Natural killer cell (primary cell): ENCODE data around the gene ALKBH4. TPM values are rescaled to one million over a fixed set of nuclear protein-coding genes. Genes with fewer than 3 reads are reported as not detected.
"Not testable (repeated sequence)": the region's sequence is repeated elsewhere in the genome, so short reads cannot be mapped to it uniquely, and the experiment has no call there.

Experiments used
- ATAC-seq, 3 donors: fragments of 150-1000 bp in 2 of 3; fragments of 200-7000 bp in 1 of 3; cut with Tn5 transposase; 1 replicate in 1 of 3; 2 replicates in 2 of 3; pipeline ENCODE4 v1.10.0; 2021; ENCODE audit warnings: mild to moderate bottlenecking in 2 of 3, moderate library complexity in 2 of 3
- DNase-seq, 2 donors: peaks; one replicate each; pipeline versions ENCODE4 v3.0.0 to v3.0.0-alpha.2; 2013 to 2021; ENCODE audit warnings: mixed read lengths in 1 of 2
- H3K27ac ChIP-seq: one replicate; pipeline ENCODE4 v1.5.1; 2013; ENCODE audit warnings: mild to moderate bottlenecking, low read length
- H3K27me3 ChIP-seq: one replicate; pipeline ENCODE4 v1.6.1; 2013; ENCODE audit warnings: low read length; ENCODE audit not compliant: control insufficient read depth, insufficient read depth
- H3K36me3 ChIP-seq: one replicate; pipeline ENCODE4 v1.6.1; 2013; ENCODE audit warnings: low read length; ENCODE audit not compliant: control insufficient read depth, insufficient read depth
- H3K4me1 ChIP-seq: one replicate; pipeline ENCODE4 v1.6.1; 2013; ENCODE audit warnings: low read length; ENCODE audit not compliant: control insufficient read depth, insufficient read depth
- H3K4me3 ChIP-seq: one replicate; pipeline ENCODE4 v1.5.1; 2013; ENCODE audit warnings: low read length
- H3K9me3 ChIP-seq: one replicate; pipeline ENCODE4 v1.6.1; 2013; ENCODE audit warnings: low read length; ENCODE audit not compliant: control insufficient read depth, insufficient read depth
- H3K27ac Mint-ChIP-seq, 2 donors: one replicate each; pipeline ENCODE4 v1.8.0; 2022; ENCODE audit warnings: mild to moderate bottlenecking in 2 of 2, mixed read lengths in 2 of 2, moderate library complexity in 1 of 2
- H3K27me3 Mint-ChIP-seq, 2 donors: one replicate each; pipeline ENCODE4 v1.8.0; 2022; ENCODE audit warnings: low read depth in 2 of 2, mixed read lengths in 2 of 2
- H3K36me3 Mint-ChIP-seq: one replicate; pipeline ENCODE4 v1.8.0; 2022; ENCODE audit warnings: mixed read lengths
- H3K4me1 Mint-ChIP-seq, 2 donors: one replicate each; pipeline ENCODE4 v1.8.0; 2022; ENCODE audit warnings: mixed read lengths in 2 of 2
- H3K4me3 Mint-ChIP-seq: one replicate; pipeline ENCODE4 v1.8.0; 2022; ENCODE audit warnings: mild to moderate bottlenecking, moderate library complexity, mixed read lengths
- H3K9me3 Mint-ChIP-seq, 2 donors: one replicate each; pipeline ENCODE4 v1.8.0; 2022; ENCODE audit warnings: mixed read lengths in 2 of 2
- CTCF ChIP-seq: fragments of 200-600 bp; IDR thresholded peaks from one replicate; pipeline ENCODE4 v1.8.0; 2022; ENCODE audit warnings: antibody characterized with exemption
- WGBS: methylation state at CpG from one replicate; pipeline ENCODE4 v1.1.7; 2013; ENCODE audit warnings: missing lambda C conversion rate; ENCODE audit not compliant: insufficient coverage; 5-methylcytosine and 5-hydroxymethylcytosine counted together
- intact Hi-C: fragments of 100-400 bp; cut with micrococcal nuclease; formaldehyde crosslinking; loops from one replicate; pipeline ENCODE4 v1.14.2; 2022
- total RNA-seq, 4 donors: library from RNA; stranded (reverse); fragments of 120-200 nt in 1 of 4; gene quantifications; one replicate each; pipeline versions ENCODE4 v1.2.3 to v1.2.4, GENCODE V29; 2013 to 2022

Gene ALKBH4
- total RNA-seq, 3 donors from 2014 or later (not counting 1 experiment from before 2014, with no cell fraction given): 4.1 to 9.2 (median 9.1) TPM

- Histone ChIP-seq H3K27ac (no peak overlapping the region), H3K4me1 (no peaks in the 10 kb centered on the region), H3K9me3 (no peaks in the 10 kb centered on the region), H3K27me3 (no peaks in the 10 kb centered on the region), H3K4me3 (no peak overlapping the region), H3K36me3 (peaks cover 23% of the 10 kb centered on the region)
- H3K36me3 Mint-ChIP-seq: no peaks in the 10 kb centered on the region
- ATAC-seq: no peak
- whole genome bisulfite sequencing: 94% methylated on average over 10 of the region's 10 CpGs
- no peaks in the 10 kb centered on the region for H3K9me3 Mint-ChIP-seq
- no peak overlapping the region for H3K4me3 Mint-ChIP-seq
- no peaks in the 10 kb centered on the region for H3K27me3 Mint-ChIP-seq
- no peak overlapping the region for H3K27ac Mint-ChIP-seq
- no peak for TF ChIP-seq CTCF
- peaks cover 0 to 6% of the 10 kb centered on the region in 2 donors for H3K4me1 Mint-ChIP-seq
- intact Hi-C loops: no loop called here
- DNase-seq: no peak
These were observed 8.3 kb downstream of the ALKBH4 start for GRCh38 chr7:102456327-102456726.

GRCh38 chr7:102455596-102455995 is 9.1 kb downstream of the ALKBH4 start:
- ATAC-seq (no peak), DNase-seq (no peak)
- Mint-ChIP-seq H3K36me3 (no peaks in the 10 kb centered on the region), H3K27me3 (no peaks in the 10 kb centered on the region), H3K9me3 (no peaks in the 10 kb centered on the region), H3K4me1 (peaks cover 0 to 1% of the 10 kb centered on the region in 2 donors), H3K27ac (no peak overlapping the region), H3K4me3 (no peak overlapping the region)
- Histone ChIP-seq H3K4me3 (no peak overlapping the region), H3K36me3 (peaks cover 23% of the 10 kb centered on the region), H3K27ac (no peak overlapping the region), H3K9me3 (no peaks in the 10 kb centered on the region), H3K4me1 (no peaks in the 10 kb centered on the region), H3K27me3 (no peaks in the 10 kb centered on the region)
- intact Hi-C loops: no loop called here
- no peak for TF ChIP-seq CTCF
- 88% methylated on average over 11 of the region's 11 CpGs for WGBS

- H3K27ac Mint-ChIP-seq, intact Hi-C loops: not testable (repeated sequence)
These were observed 9.7 kb downstream of the ALKBH4 start for GRCh38 chr7:102454932-102455331.

GRCh38 chr7:102454468-102454867 is 10.2 kb downstream of the ALKBH4 start:
- H3K27me3 ChIP-seq: no peaks in the 10 kb centered on the region
- Mint-ChIP-seq H3K27me3 (no peaks in the 10 kb centered on the region), H3K36me3 (no peaks in the 10 kb centered on the region), H3K4me3 (no peak overlapping the region), H3K27ac (no peak overlapping the region), H3K4me1 (peaks cover 0 to 4% of the 10 kb centered on the region in 2 donors), H3K9me3 (no peaks in the 10 kb centered on the region)
- WGBS: 86% methylated on average over 12 of the region's 12 CpGs
- H3K36me3 ChIP-seq: peaks cover 23% of the 10 kb centered on the region
- H3K27ac ChIP-seq: no peak overlapping the region
- no peak for ATAC-seq
- DNase-seq: no peak
- no peak overlapping the region for H3K4me3 ChIP-seq
- TF ChIP-seq CTCF: no peak
- H3K9me3 ChIP-seq: no peaks in the 10 kb centered on the region
- H3K4me1 ChIP-seq: no peaks in the 10 kb centered on the region
- intact Hi-C loops: no loop called here

More at GRCh38 chr7:102454932-102455331, 9.7 kb downstream of the ALKBH4 start:
- 89% methylated on average over 10 of the region's 10 CpGs for WGBS
- H3K27me3 Mint-ChIP-seq, H3K27me3 ChIP-seq, H3K36me3 Mint-ChIP-seq, H3K27ac ChIP-seq, DNase-seq, H3K4me3 ChIP-seq, H3K4me1 Mint-ChIP-seq, ATAC-seq, H3K4me1 ChIP-seq, H3K9me3 Mint-ChIP-seq, H3K9me3 ChIP-seq, H3K4me3 Mint-ChIP-seq: not testable (repeated sequence)
- peaks cover 23% of the 10 kb centered on the region for H3K36me3 ChIP-seq
